Urinary bladder (tissue), 4 donors: ENCODE measurements around the gene SMIM23. TPM values are rescaled to one million over a fixed set of nuclear protein-coding genes. Genes with fewer than 3 reads are reported as not detected.

Experiments
- DNase-seq: peaks from one replicate; pipeline ENCODE4 v3.0.0-alpha.2; 2015; ENCODE audit errors: extremely low spot score
- H3K27ac ChIP-seq: one replicate; pipeline ENCODE4 v1.5.1; 2013; ENCODE audit warnings: low read depth, mild to moderate bottlenecking, moderate library complexity
- H3K36me3 ChIP-seq: one replicate; pipeline ENCODE4 v1.6.1; 2013; ENCODE audit warnings: mild to moderate bottlenecking, moderate library complexity; ENCODE audit not compliant: insufficient read depth
- H3K4me1 ChIP-seq: one replicate; pipeline ENCODE4 v1.6.1; 2013; ENCODE audit warnings: mild to moderate bottlenecking, moderate library complexity; ENCODE audit not compliant: insufficient read depth
- H3K4me3 ChIP-seq: one replicate; pipeline ENCODE4 v1.5.1; 2013; ENCODE audit warnings: low read depth, low read length
- WGBS: extraction: QIAGEN DNeasy Blood & Tissue Kit; methylation state at CpG from one replicate; pipeline ENCODE4 v1.1.7; 2013; 5-methylcytosine and 5-hydroxymethylcytosine counted together
- polyA plus RNA-seq: library from polyadenylated mRNA; stranded (reverse); fragments of 200-250 nt; gene quantifications from one replicate; pipeline ENCODE4 v1.2.3, GENCODE V29; 2013
- total RNA-seq: library from RNA; depleted of rRNA; stranded (reverse); fragments of >200 nt; gene quantifications from one replicate; pipeline ENCODE4 v1.2.3, GENCODE V29; 2014
- donor health status: healthy with polysubstance abuse.
- donor health status: healthy.

Gene SMIM23
- total and polyA plus RNA-seq, 2 donors = not detected

GRCh38 chr5:171838066-171838465 lies 52.4 kb downstream of the SMIM23 start:
- WGBS = 78% methylated on average over 12 of the region's 12 CpGs
- Histone ChIP-seq H3K4me1 (no peaks in the 10 kb centered on the region), H3K36me3 (no peaks in the 10 kb centered on the region), H3K4me3 (no peak overlapping the region), H3K27ac (no peak overlapping the region)
- no peak for DNase-seq

GRCh38 chr5:171839112-171839511 lies 53.5 kb downstream of the SMIM23 start:
- WGBS = 75% methylated on average over 2 of the region's 2 CpGs
- no peak overlapping the region for H3K4me3 ChIP-seq
- no peak for DNase-seq
- no peaks in the 10 kb centered on the region for H3K36me3 ChIP-seq
- no peaks in the 10 kb centered on the region for H3K4me1 ChIP-seq
- H3K27ac ChIP-seq = no peak overlapping the region

- WGBS = 46% methylated on average over 2 of the region's 2 CpGs
- H3K4me1 ChIP-seq = no peaks in the 10 kb centered on the region
- no peak overlapping the region for H3K27ac ChIP-seq
- H3K36me3 ChIP-seq = no peaks in the 10 kb centered on the region
- DNase-seq = no peak
- no peak overlapping the region for H3K4me3 ChIP-seq
These were observed 54.4 kb downstream of the SMIM23 start for GRCh38 chr5:171840066-171840465.

Other genes starting within 250 kb of the SMIM23 start
- 81.3 TPM for gene FBXW11, start 220.8 kb downstream of the SMIM23 start, total RNA-seq
- 28.3 TPM for gene FBXW11, start 220.8 kb downstream of the SMIM23 start, polyA plus RNA-seq